ENCODE data around the gene ZBTB47.

The ZBTB47 gene

GRCh38 chr3:42686832-42687650 lies 33.5 kb downstream of the ZBTB47 start:
- no peak for DNase-seq

DNA sequence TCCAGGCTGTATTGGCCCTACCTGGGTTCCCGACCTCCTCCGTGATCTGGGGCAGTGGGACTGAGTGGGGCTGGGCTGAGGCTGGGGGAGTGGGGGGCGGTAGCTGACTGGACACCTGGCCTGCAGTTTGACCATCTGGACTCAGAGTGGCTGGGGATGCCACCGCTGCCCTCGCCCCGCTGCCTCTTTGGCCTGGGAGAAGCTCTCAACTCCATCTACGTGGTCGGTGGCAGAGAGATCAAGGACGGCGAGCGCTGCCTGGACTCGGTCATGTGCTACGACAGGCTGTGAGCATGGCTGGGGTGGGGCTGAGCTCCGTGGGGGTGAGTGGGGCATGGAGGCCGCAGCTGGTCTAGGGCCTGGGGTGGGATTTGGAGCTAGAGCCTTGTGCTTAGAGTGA lies 34.5 kb downstream of the ZBTB47 start:
- DNase-seq = no peak

DNA sequence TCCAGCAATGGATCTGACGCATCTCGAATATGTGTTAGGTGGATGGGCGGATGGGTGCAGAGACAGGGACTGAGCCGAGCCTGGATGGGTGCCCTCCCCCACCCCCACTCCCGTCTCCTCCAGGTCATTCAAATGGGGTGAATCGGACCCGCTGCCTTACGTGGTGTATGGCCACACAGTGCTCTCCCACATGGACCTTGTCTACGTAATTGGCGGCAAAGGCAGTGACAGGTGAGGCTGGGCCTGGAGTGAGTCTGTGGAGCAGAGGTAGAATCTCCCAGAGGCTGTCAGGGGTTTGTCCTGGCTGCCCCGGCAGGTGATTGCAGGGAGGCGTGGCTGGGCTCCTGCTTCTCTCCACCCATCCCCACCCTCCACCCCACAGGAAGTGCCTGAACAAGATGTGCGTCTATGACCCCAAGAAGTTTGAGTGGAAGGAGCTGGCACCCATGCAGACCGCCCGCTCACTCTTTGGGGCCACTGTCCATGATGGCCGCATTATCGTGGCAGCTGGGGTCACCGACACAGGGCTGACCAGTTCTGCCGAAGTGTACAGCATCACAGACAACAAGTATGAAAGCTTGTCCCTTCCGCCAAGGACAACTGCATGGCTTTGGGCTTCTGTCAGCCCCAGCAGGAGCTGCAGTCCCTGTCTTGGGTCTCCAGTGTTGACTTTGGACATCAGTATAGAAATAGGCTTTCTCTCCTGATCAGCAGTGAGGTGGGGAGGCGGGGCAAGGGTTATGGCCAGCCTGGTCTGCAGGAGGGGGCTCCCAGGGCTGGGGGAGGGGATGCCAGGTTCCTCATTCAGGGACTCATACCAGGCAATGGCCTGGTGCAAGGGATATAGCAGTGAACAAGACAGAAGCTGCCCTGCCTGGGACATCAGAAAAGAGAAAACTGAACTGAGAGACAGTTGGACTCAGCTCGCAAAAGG lies 35.3 kb downstream of the ZBTB47 start:
- DNase-seq = no peak

GRCh38 chr3:42689421-42690014 lies 36.0 kb downstream of the ZBTB47 start:
- DNase-seq = no peak

DNA sequence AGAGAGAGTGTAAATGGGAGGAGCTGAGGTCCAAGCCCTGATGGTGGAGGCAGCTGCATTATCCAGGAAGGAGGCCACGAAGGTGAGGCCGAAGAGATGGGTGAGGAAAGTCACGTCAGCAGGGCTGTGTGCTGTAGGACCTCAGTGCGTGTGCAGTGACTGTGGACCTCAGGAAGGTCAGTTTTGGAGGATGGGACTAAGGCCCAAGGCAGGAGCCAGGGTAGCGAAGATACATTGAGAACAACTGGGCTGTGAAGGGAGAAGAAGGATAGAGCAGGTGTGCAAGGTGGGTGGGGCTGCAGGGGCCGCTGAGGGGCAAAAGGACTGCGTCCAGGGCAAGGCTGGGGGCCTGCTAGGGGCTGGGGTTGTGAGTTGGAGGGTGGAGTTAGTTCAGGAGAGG lies 36.7 kb downstream of the ZBTB47 start:
- DNase-seq = no peak

- DNase-seq = no peak
These were observed 37.5 kb downstream of the ZBTB47 start for GRCh38 chr3:42690766-42691680.

DNA sequence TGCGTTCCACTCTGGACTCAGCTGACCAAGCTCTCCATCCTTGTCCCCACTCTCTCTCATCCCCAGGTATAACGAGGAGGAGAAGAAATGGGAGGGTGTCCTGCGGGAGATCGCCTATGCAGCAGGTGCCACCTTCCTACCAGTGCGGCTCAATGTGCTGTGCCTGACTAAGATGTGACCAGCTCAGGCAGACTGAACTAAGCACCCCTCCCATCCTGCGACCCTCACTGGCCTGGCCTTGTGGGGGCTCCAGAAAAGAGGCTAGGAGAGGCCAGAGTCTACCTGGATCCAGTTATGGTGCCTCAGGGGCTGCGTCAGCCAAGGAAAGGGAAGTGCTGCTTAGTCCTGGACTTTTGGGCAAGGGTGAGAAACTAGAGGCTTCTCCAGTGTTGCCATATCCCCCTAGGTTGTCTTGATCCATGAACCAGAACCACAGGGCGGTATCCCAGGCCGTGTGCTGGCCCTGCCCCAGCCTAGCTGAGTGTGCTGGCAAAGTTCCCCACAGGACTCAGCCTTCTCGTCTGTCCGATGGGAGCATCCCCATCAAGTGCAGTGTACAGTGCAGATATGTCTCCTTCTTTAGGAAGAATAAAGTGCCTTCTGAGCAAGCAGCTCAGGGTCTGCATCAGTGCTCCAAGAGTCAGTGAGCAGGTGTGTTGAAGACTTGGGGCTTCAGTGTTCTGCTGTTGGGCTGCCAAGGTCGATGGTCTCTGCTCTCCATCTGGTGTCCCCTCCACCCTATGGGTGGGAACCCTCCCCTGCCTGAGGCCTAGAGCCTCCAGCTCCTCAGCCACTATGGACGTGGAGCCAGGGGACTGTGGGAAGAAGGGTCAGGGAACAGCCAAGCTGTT lies 38.5 kb downstream of the ZBTB47 start:
- no peak for DNase-seq

DNA sequence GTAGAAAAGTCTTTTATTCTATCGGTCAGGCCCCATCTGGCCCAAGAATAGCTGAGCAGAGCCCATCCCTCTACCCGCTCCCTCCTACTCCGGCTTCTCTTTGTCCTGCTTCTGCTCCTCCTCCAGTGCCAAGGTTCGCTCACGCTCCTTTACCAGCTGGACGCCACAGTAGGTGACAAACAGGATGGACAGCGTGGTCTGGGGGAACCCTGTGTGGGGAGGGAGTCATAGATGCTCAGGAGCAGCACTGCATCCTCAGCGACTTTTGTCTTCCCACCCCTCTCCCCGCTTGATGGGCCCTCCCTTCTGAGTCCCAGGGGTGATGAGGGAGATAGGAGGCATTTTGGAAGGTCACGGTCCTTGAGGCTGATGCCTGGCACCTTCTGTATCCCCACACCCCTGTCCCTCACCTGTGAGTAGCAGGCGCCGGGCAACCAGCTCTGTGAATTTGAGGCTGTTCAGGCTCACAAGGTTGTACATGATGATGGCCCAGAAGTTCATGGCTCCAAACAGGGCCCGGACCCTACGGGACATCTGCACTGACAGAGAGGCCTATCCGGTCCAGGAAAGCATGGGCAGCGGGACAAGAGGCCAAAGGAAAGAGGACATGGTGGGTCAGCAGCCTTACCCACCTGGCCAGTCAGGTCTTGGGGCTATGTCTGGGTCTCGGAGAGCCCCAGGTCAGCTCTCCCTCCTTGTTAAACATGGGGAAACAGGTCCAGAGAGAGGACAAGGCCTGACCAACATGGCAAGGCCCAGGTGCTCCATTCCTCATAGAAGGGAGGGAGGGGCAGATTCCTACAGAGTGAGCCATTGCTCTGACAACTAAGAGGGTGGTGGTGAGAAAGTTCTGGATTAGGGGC lies 39.4 kb downstream of the ZBTB47 start:
- DNase-seq = no peak

DNA sequence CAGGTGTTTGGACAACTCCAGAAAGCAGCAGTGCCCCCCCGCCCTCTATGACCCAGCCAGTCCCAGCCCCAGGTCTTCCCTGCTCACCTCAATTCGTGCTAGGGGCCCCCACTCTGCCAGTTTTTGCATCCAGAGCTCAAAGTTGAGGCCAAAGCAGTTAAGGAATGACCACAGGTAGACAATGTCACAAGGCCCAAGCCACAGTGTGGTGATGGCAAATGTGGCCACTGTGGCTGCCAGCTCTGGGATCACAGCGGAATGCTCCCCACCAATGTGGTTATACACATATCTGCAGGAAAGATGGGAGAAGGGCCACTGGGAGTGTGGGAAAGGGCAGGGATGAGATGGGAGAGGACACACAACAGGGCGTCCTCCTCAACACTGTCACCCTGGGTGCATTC lies 40.0 kb downstream of the ZBTB47 start:
- no peak for DNase-seq

GRCh38 chr3:42694366-42694765 lies 40.9 kb downstream of the ZBTB47 start:
- DNase-seq = no peak

GRCh38 chr3:42696356-42697288 lies 43.1 kb downstream of the ZBTB47 start:
- DNase-seq = no peak

GRCh38 chr3:42697289-42698051 lies 44.0 kb downstream of the ZBTB47 start:
- no peak for DNase-seq

GRCh38 chr3:42698216-42698910 lies 44.9 kb downstream of the ZBTB47 start:
- DNase-seq = no peak

DNA sequence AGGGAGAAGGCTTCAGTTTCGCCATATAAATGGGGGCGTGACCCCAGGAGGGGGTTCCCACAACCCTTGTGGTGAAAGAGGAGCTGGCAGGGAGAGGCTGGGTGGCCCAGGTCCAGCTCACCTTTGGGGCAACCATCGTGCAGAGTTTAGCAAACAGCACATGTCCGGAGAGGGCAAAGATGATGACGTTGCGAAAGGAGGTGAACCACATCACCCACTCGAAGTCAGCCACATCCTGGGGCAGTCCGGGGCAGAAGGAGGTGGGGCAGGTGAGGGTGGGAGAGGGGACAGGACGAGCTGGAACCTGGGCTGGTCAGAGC lies 45.4 kb downstream of the ZBTB47 start:
- no peak for DNase-seq

DNA sequence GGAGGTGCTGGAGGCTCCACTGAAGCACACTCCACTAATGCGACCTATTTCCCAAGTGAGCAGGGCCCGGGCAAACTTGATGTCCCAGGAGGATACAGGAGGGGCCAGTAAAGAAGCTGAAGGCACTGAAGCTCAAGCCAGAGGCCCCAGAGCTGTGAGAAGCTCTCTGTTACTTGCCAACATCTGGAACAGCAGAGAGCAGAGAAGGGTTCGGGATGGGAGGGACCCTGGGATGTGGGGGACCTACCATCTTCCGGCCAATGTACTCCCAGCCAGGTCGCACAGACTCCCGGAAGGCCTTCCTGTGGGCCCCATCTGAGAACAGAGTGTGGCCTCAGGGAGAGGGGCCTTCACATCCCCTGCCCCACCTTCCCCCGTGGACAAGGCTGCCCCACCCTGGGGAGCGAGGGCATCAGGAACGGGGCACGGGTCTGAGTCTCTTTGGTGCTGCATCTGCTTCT lies 46.0 kb downstream of the ZBTB47 start:
- no peak for DNase-seq

DNA sequence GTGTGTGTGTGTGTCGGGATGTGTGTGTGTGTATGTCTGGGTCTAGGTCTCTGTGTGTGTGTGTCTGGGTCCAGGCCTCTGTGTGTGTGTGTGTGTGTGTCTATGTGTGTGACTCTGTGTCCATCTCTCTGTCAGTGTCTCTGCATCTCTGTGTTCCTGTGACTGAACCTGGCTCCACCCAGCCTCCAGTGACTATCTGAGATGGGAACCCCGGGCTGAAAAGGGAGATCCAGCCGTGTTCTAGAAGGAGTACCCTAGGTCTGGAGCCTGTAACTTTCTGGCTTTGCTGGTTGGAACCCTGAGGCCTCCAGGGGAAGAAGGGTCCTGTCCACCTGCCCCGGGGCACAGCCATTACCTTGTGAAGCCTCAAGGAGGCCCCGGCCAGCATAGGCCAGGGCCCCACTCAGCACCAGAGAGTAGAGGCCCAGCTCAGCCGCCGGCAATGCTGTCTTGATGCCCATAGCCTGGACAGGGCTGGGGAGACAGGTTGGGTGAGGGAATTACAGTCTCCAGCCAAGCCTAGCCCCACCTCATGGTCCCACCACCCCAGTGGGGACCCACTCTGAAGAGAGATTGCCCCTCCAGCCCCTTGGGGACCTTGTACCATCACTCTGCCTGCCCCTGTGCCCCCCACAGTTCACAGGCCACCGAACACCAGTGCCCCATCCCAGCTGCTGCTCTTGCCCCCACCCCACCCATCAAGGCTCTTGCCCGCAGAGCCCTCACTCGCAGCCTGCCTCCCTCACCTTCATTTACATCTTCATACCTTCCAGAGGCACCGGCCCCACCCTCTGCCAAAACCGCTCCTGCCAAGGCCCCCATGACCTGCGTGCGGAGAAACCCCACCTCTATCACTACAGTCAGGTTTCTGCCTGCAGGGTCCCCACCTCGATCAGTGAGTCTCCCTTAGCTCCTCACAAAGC lies 47.1 kb downstream of the ZBTB47 start:
- DNase-seq = no peak
